Right lobe of liver (tissue), 6 donors: ENCODE results near the gene PTPRCAP. TPM values are rescaled to one million over a fixed set of nuclear protein-coding genes. Genes with fewer than 3 reads are reported as not detected.
"Not testable (repeated sequence)": the region's sequence is repeated elsewhere in the genome, so short reads cannot be mapped to it uniquely, and the experiment has no call there.

Experiments
- ATAC-seq, 4 donors: fragments of 200-7000 bp; cut with Tn5 transposase; one replicate each; pipeline ENCODE4 v1.9.1; 2020; ENCODE audit warnings: mild to moderate bottlenecking in 4 of 4, moderate library complexity in 4 of 4
- DNase-seq, 3 donors: peaks; one replicate each; pipeline ENCODE4 v3.0.0-alpha.2; 2020
- H3K27ac ChIP-seq, 3 donors: fragments of 200-600 bp; one replicate each; pipeline ENCODE4 v1.8.0; 2022
- H3K27me3 ChIP-seq, 2 donors: fragments of 200-600 bp; one replicate each; pipeline ENCODE4 v1.8.0; 2022
- H3K36me3 ChIP-seq, 4 donors: fragments of 200-600 bp; sonication (generic) in 1 of 4; one replicate each; pipeline versions ENCODE4 v1.5.1 to v1.8.0; 2017 to 2022; ENCODE audit warnings: control low read depth in 1 of 4
- H3K4me1 ChIP-seq, 4 donors: fragments of 200-600 bp; sonication (generic) in 1 of 4; one replicate each; pipeline versions ENCODE4 v1.5.1 to v1.8.0; 2017 to 2022; ENCODE audit warnings: control low read depth in 1 of 4
- H3K4me3 ChIP-seq, 3 donors: fragments of 200-600 bp; one replicate each; pipeline ENCODE4 v1.8.0; 2022
- H3K9me3 ChIP-seq, 4 donors: fragments of 200-600 bp; sonication (generic) in 1 of 4; one replicate each; pipeline versions ENCODE4 v1.5.1 to v1.8.0; 2017 to 2022; ENCODE audit warnings: control low read depth in 1 of 4
- POLR2A ChIP-seq: fragments of 450-650 bp; IDR thresholded peaks from one replicate; pipeline ENCODE4 v1.6.1; 2017; ENCODE audit warnings: antibody characterized with exemption, mild to moderate bottlenecking
- WGBS: methylation state at CpG from one replicate; pipeline ENCODE4 v1.1.6; 2018; ENCODE audit warnings: low coverage, low lambda C conversion rate; ENCODE audit not compliant: insufficient coverage; ENCODE audit errors: missing lambda C conversion rate; 5-methylcytosine and 5-hydroxymethylcytosine counted together
- intact Hi-C, 2 donors: fragments of 100-400 bp; cut with DNase I; formaldehyde crosslinking; loops; one replicate each; pipeline versions ENCODE4 v1.11.2 to v1.14.1; 2022
- total RNA-seq, 6 experiments: library from RNA; depleted of rRNA in 2 of 6; stranded (reverse); fragments of >200 nt in 2 of 6; fragmentation: NEBNext Ultra II Directional in 3 of 6; extraction: Animal tissue kit (Norgen Biotek cat#: 25700) in 3 of 6; gene quantifications; one replicate each; pipeline versions ENCODE4 v1.1.0 to v1.2.4, GENCODE V29; 2016 to 2023
- TF ChIP-seq, protein P1 (sequence below), 4 donors: fragments of 200-600 bp in 3 of 4; fragments of 450-650 bp in 1 of 4; IDR thresholded peaks; one replicate each; pipeline versions ENCODE4 v1.5.1 to v1.8.0; 2016 to 2022; ENCODE audit warnings: antibody characterized with exemption in 4 of 4, mild to moderate bottlenecking in 2 of 4
- donor health status: DM: no; HTN: yes; CAD: no.
- donor health status: DM: no; HTN: no; CAD: no.
- donor health status: DM: no; HTN: no; CAD: no.
- donor health status: DM: no; HTN: yes; CAD: no.
- donor health status: DM: no; HTN: yes; CAD: no.

Gene PTPRCAP
- total RNA-seq, 6 experiments from 2014 or later, result 0.72 to 2.8 (median 2.1) TPM

DNA sequence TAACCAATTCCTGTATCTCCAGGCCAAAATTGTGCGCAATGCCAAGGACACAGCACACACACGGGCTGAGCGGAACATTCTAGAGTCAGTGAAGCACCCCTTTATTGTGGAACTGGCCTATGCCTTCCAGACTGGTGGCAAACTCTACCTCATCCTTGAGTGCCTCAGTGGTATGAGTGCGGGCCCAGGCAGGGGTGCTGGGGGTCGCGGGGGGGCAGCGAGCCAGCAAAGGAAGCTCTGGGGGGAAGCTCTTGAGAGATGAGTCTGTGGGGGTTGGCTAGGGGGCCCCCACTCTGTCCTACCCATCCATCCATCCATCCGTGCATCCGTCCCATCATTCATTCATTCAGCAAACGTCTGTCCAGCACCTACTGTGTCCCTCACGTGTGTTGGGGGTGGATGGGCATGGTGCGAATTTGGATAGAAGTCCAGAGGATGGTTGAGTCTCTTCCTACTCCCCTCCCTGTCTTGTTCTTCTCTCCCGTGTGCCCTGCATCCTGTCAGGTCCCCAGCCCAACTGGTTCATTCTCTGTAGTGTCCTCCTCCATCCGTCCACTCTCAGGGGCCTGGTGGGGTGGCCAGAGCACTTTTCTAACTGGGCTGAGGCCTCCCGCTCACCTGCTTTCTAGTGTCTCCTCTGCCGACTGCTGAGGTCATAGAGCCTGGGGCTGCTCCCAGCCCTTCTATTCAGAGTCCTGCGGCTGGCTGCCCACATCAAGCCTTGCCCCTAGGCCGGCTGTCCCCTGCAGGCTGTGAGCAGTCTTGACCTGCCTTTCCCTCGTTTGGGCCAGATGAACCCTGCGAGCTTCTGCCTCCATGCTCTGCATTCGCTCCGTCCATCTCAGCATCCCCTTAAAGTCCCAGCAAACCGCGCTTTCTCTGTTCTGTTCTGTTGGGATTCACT, 5.9 kb downstream of the PTPRCAP start:
- 87% methylated on average over 6 of the region's 24 CpGs for WGBS
- no peak overlapping the region for H3K4me3 ChIP-seq
- no peaks in the 10 kb centered on the region for H3K27me3 ChIP-seq
- H3K4me1 ChIP-seq, result peaks cover 0 to 19% (median 2%) of the 10 kb centered on the region in 4 donors
- TF ChIP-seq, protein P1, sequence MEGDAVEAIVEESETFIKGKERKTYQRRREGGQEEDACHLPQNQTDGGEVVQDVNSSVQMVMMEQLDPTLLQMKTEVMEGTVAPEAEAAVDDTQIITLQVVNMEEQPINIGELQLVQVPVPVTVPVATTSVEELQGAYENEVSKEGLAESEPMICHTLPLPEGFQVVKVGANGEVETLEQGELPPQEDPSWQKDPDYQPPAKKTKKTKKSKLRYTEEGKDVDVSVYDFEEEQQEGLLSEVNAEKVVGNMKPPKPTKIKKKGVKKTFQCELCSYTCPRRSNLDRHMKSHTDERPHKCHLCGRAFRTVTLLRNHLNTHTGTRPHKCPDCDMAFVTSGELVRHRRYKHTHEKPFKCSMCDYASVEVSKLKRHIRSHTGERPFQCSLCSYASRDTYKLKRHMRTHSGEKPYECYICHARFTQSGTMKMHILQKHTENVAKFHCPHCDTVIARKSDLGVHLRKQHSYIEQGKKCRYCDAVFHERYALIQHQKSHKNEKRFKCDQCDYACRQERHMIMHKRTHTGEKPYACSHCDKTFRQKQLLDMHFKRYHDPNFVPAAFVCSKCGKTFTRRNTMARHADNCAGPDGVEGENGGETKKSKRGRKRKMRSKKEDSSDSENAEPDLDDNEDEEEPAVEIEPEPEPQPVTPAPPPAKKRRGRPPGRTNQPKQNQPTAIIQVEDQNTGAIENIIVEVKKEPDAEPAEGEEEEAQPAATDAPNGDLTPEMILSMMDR (IDR thresholded peaks at IDR 0.05), result no peak
- TF ChIP-seq POLR2A, result no peak
- intact Hi-C loops, result no loop called here
- no peak overlapping the region for H3K27ac ChIP-seq
- DNase-seq (no peak), ATAC-seq (no peak)
- peaks cover 0 to 45% (median 11%) of the 10 kb centered on the region in 4 donors for H3K36me3 ChIP-seq
- H3K9me3 ChIP-seq, result no peaks in the 10 kb centered on the region

DNA sequence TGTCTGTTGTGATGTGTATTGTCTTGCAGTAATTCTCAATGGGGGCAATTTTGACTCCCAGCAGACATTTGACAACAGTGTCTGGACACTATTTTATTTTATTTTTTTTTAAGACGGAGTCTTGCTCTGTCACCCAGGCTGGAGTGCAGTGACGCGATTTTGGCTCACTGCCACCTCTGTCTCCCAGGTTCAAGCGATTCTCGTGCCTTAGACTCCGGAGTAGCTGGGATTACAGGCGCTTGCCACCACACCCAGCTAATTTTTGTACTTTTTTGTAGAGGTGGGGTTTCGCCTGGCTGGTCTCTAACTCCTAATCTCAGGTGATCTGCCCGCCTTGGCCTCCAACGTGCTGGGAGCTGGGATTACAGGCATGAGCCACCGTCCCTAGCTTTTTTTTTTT, 7.8 kb downstream of the PTPRCAP start:
- Histone ChIP-seq H3K4me1 (peaks cover 0 to 19% (median 2%) of the 10 kb centered on the region in 4 donors), H3K27me3 (no peaks in the 10 kb centered on the region), H3K36me3 (peaks cover 0 to 35% (median 11%) of the 10 kb centered on the region in 4 donors), H3K9me3 (no peaks in the 10 kb centered on the region), H3K27ac (no peak overlapping the region), H3K4me3 (no peak overlapping the region)
- ATAC-seq (no peak), DNase-seq (no peak)
- 67% methylated on average over 8 of the region's 11 CpGs for WGBS
- no peak for TF ChIP-seq POLR2A
- TF ChIP-seq, protein P1 (IDR thresholded peaks at IDR 0.05), result no peak
- intact Hi-C loops, result no loop called here

DNA sequence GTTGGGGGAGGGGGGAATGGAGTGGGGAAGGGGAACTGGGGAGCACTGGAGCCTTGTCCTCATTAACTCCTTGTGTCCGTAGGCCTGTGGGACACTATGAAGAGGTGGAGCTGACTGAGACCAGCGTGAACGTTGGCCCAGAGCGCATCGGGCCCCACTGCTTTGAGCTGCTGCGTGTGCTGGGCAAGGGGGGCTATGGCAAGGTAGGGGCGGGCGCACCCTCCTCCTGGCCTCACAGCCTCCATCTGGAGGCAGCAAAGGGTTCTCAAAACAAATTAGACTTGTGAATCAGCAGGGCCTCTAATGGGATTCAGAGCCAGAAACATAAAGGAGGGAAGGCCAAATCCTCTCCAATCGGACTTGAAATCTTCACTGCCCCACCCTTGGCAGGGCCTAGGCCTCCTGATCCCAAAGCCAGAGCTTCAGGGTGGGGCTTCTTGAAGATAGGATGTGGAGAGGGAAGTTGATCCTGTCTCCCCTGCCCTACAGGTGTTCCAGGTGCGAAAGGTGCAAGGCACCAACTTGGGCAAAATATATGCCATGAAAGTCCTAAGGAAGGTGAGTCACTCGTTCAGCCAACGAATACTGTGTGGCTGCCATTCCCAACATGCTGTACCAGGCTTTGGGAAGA, 8.3 kb downstream of the PTPRCAP start:
- intact Hi-C loops, result no loop called here
- peaks cover 0 to 19% (median 2%) of the 10 kb centered on the region in 4 donors for H3K4me1 ChIP-seq
- no peak for TF ChIP-seq POLR2A
- 0% methylated on average over 2 of the region's 12 CpGs for WGBS
- ATAC-seq, result peak in 1 of 4 donors; percentile 0
- H3K36me3 ChIP-seq, result peaks cover 0 to 30% (median 8%) of the 10 kb centered on the region in 4 donors
- no peaks in the 10 kb centered on the region for H3K9me3 ChIP-seq
- H3K27ac ChIP-seq, result peak overlapping the region in 1 of 3 donors; percentile 84
- H3K27me3 ChIP-seq, result no peaks in the 10 kb centered on the region
- DNase-seq, result no peak
- H3K4me3 ChIP-seq, result peak overlapping the region; percentile 61 to 79 (median 74)

DNA sequence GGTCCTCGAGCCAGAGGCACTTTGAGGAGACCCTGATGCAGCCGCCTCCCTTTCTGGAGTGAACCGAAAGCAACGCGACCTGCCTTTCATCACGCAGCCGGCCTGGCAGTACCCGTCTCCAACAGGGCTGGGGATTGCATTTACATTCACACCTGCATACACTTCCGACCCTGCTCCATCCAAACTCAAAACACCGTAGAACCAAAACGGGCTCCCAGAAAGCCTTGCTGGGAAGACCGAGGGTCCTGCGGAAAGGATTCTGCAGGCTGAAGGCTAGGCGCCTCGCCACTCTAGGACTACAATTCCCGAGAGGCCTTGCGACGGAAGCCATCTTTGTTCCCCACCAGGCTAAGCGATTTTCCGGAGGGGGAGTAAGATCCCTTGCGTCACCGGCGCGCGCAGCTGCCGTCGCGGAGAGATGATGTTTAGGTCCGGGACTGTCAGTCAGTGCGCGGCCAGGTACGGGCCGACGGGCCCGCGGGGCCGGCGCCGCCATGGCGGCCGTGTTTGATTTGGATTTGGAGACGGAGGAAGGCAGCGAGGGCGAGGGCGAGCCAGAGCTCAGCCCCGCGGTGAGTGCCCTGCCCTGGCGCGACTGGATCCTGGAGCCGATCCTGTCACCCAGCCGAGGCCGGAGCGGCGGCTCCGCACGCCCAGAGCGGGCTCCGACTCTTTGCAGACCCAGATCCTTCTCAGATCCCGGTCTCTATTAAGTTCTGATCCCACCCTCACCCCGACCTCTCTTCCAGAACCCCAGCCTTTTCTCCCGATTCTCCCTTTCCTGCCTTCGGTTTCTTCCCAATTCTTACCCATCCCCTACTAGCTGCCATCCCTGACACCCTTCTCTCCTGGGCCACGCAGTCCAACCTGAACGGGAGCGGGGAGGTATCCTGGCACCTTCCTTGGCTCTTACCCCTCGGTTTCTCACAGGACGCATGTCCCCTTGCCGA, 9.2 kb downstream of the PTPRCAP start, which contains the start of gene RPS6KB2:
RPS6KB2 (plus strand) TSS at position 443 of the 950 bp plus-strand sequence; CDS start at position 495, 52 bp downstream.
- peak; percentile 89 to 94 (median 90) for ATAC-seq
- TF ChIP-seq POLR2A, result peak; percentile 85
- TF ChIP-seq, protein P1 (IDR thresholded peaks at IDR 0.05), result no peak
- peaks cover 0 to 19% (median 2%) of the 10 kb centered on the region in 4 donors for H3K4me1 ChIP-seq
- intact Hi-C loops, result no loop called here
- WGBS, result 0% methylated on average over 25 of the region's 68 CpGs
- H3K36me3 ChIP-seq, result peaks cover 0 to 25% (median 7%) of the 10 kb centered on the region in 4 donors
- no peaks in the 10 kb centered on the region for H3K27me3 ChIP-seq
- H3K9me3 ChIP-seq, result no peaks in the 10 kb centered on the region
- DNase-seq, result peak; percentile 97 to 99 (median 99)
- H3K27ac ChIP-seq, result peak within 1 kb of the TSS; percentile 64 to 84 (median 78)
- peak within 1 kb of the TSS; percentile 61 to 79 (median 74) for H3K4me3 ChIP-seq

DNA sequence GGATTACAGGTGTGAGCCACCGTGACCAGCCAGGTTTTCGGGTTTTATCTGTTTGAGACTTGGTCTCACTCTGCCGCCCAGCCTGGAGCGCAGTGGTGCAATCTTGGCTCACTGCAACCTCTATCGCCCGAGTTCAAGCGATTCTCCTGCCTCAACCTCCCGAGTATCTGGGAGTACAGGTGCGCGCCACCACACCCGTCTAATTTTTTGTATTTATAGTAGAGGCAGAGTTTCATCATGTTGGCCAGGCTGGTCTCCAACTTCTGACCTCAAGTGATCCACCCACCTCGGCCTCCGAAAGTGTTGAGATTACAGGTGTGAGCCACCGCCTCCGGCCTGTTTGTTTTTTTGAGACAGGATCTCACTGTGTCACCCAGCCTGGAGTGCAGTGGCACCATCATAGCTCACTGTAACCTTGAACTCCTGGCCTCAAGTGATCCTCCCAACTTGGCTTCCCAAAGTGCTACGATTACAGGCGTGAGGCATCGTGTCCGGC, 10.1 kb downstream of the PTPRCAP start:
- WGBS, result 52% methylated on average over 17 of the region's 19 CpGs

More for the DNA sequence above, 10.1 kb downstream of the PTPRCAP start:
- peaks cover 0 to 16% (median under 1%) of the 10 kb centered on the region in 4 donors for H3K36me3 ChIP-seq
- peak; percentile 5 to 57 (median 46) for ATAC-seq
- intact Hi-C loops, DNase-seq, H3K9me3 ChIP-seq, H3K27me3 ChIP-seq: not testable (repeated sequence)
- H3K27ac ChIP-seq, result peak overlapping the region; percentile 49 to 84 (median 78)
- H3K4me3 ChIP-seq, result peak overlapping the region; percentile 61 to 79 (median 74)
- peaks cover 0 to 19% (median 2%) of the 10 kb centered on the region in 4 donors for H3K4me1 ChIP-seq
